HG03196 (cell line): ENCODE results near the gene CTNND2.

Source experiments
- ATAC-seq: cut with Tn5 transposase; IDR thresholded peaks from one replicate; pipeline ENCODE4 v1.9.1; 2021; ENCODE audit not compliant: unreplicated experiment

CTNND2 gene

GRCh38 chr5:10969684-10970180 is 934.5 kb downstream of the CTNND2 start:
- ATAC-seq, result no peak

DNA sequence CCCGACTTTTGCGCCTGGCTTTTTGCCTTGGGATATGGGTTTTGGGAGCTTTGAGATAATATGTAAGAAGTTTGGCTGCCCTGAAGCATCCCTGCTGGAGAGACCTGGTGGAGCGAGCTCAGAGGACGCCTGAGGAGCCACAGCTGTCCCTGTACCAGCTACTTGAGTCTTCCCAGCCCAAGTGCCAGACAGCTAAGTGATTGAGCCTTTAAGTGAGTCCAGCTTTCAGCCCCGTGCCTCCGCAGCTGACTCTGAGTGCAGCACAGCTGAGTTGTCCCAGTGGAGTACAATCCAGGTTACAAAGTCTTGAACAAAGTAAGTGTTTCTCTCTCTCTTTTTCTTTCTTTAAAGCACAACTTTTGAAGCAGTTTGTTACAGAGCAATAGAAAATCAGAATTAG is 939.4 kb downstream of the CTNND2 start:
- ATAC-seq, result no peak

DNA sequence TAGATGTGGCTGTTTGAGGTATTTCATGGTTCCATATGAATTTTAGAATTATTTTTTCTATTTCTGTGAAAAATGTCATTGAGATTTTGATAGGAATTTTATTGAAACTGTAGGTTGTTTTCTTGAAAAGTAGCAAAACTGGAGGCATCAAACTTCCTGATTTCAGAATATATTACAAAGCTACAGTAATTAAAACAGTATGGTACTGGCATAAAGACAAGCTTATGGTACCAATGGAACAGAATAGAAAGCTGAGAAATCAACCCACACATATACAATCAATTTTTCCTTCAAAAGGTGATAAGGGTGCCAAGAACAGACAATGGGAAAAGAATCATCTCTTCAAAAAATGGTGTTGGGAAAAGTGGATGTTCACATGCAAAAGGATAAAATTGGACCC is 945.5 kb downstream of the CTNND2 start:
- ATAC-seq, result no peak

- no peak for ATAC-seq
These were observed 954.2 kb downstream of the CTNND2 start for GRCh38 chr5:10949856-10950630.

GRCh38 chr5:10946050-10946449 is 958.2 kb downstream of the CTNND2 start:
- ATAC-seq, result no peak

- no peak for ATAC-seq
These were observed 962.3 kb downstream of the CTNND2 start for GRCh38 chr5:10941900-10942299.

GRCh38 chr5:10936081-10936855 is 968.0 kb downstream of the CTNND2 start:
- ATAC-seq, result no peak

DNA sequence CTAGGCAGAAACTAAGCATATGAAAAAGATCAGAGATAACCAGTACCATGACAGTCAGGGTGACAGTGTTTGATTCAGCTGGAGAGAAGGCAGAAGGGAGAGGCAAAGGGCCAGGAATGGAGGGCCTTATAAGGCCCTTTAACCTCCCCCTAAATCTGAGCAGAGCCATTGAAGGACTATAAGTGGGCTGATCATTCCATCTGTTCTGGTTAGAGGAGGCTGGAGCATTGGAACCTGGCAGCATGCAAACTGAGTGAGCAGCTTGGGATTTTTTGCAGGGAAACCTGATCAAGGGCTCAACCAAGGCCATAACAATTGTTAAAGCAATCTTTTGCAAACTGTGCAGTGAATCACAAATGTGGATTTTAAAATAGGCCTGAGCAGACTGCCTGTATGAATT is 968.7 kb downstream of the CTNND2 start:
- no peak for ATAC-seq

DNA sequence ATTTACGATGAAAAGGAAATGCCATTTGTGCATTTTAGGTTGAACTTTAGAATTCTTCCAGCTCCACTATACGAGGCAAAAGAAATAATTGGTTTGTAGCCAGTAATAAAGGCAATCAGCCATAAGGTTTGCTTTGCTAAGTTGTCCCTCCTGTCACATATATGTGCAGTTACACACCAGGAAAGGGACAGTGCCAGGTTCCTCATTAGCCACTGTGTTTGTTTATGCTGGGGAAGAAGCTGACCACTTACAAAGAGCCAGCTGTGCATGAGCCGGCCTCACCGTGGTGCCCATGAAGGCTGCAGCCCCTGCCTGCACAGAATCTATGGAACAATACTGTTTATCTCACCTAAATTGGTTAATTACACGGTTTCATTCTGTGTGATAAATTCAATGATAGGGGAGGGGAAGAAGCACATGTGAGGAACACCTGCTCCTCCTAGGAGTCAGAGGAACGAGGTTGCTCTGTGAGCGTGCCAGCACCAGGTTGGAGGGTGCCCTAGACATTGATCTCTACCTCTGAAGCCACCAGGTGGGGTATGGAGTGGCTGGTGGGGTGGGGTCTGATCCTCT is 969.4 kb downstream of the CTNND2 start:
- no peak for ATAC-seq

- ATAC-seq, result no peak
These were observed 971.1 kb downstream of the CTNND2 start for GRCh38 chr5:10933121-10933520.

- ATAC-seq, result no peak
These were observed 971.8 kb downstream of the CTNND2 start for GRCh38 chr5:10932426-10932825.

DNA sequence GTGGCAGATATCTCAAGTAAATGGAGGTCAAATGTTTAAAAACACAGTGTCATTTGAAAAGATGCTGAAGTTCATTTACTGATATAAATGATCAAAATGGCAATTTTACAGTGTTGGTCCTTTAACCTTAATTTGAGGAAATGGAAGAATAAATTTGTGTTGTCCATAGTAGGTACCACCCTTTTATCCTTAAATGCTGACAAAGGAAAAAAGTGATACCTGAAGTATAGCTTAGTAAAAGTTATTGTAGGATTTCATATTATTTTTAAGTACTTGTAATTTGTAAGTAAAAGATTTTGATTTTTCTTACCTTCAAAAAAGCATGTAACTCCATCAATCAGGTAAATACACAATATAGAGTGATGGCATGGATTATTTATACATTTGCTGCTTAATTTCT is 976.6 kb downstream of the CTNND2 start:
- ATAC-seq, result no peak

GRCh38 chr5:10923310-10923709 is 980.9 kb downstream of the CTNND2 start:
- no peak for ATAC-seq
